ENCODE results near the gene BATF3. TPM values are rescaled to one million over a fixed set of nuclear protein-coding genes. Genes with fewer than 3 reads are reported as not detected.

The BATF3 gene
- total RNA-seq, 3 donors from 2014 or later (not counting 1 experiment from before 2014, with no cell fraction given): 0.25 to 3.6 (median 1.2) TPM

GRCh38 chr1:212689196-212689725, 10.4 kb downstream of the BATF3 start:
- H3K4me1 ChIP-seq (ENCODE audit: control insufficient read depth, insufficient read depth, low read length): peaks cover 18% of the 10 kb centered on the region

GRCh38 chr1:212688341-212689047, 11.1 kb downstream of the BATF3 start:
- H3K36me3 Mint-ChIP-seq: no peaks in the 10 kb centered on the region
- no peaks in the 10 kb centered on the region for H3K9me3 Mint-ChIP-seq
- no peak overlapping the region for H3K27ac ChIP-seq (ENCODE audit: low read length)
- no peaks in the 10 kb centered on the region for H3K36me3 ChIP-seq (ENCODE audit: control insufficient read depth, insufficient read depth, low read length)
- H3K4me3 ChIP-seq (ENCODE audit: low read length): no peak overlapping the region
- H3K4me1 Mint-ChIP-seq: peaks cover 12 to 20% of the 10 kb centered on the region in 2 donors
- peaks cover 11 to 36% of the 10 kb centered on the region in 2 donors for H3K27me3 Mint-ChIP-seq (ENCODE audit: low read depth in 2 of 2)
- ATAC-seq (no peak), DNase-seq (no peak)
- no peak for TF ChIP-seq CTCF (IDR thresholded peaks at IDR 0.05)
- peaks cover 16% of the 10 kb centered on the region for H3K27me3 ChIP-seq (ENCODE audit: control insufficient read depth, insufficient read depth, low read length)
- H3K4me3 Mint-ChIP-seq: no peak overlapping the region
- intact Hi-C loops (cut with micrococcal nuclease): no loop called here
- H3K9me3 ChIP-seq (ENCODE audit: control insufficient read depth, insufficient read depth, low read length): no peaks in the 10 kb centered on the region
- peaks cover 26% of the 10 kb centered on the region for H3K4me1 ChIP-seq (ENCODE audit: control insufficient read depth, insufficient read depth, low read length)
- no peak overlapping the region for H3K27ac Mint-ChIP-seq
- WGBS (ENCODE audit: insufficient coverage): 91% methylated on average over 6 of the region's 7 CpGs

More at GRCh38 chr1:212689196-212689725, 10.4 kb downstream of the BATF3 start:
- TF ChIP-seq CTCF (IDR thresholded peaks at IDR 0.05): no peak
- Mint-ChIP-seq H3K9me3 (no peaks in the 10 kb centered on the region), H3K36me3 (no peaks in the 10 kb centered on the region), H3K27ac (no peak overlapping the region), H3K4me3 (no peak overlapping the region), H3K27me3 (ENCODE audit: low read depth in 2 of 2) (peaks cover 4 to 34% of the 10 kb centered on the region in 2 donors), H3K4me1 (peaks cover 4 to 13% of the 10 kb centered on the region in 2 donors)
- WGBS (ENCODE audit: insufficient coverage): 86% methylated on average over 4 of the region's 5 CpGs
- intact Hi-C loops (cut with micrococcal nuclease): no loop called here
- Histone ChIP-seq H3K4me3 (ENCODE audit: low read length) (no peak overlapping the region), H3K36me3 (ENCODE audit: control insufficient read depth, insufficient read depth, low read length) (no peaks in the 10 kb centered on the region), H3K27me3 (ENCODE audit: control insufficient read depth, insufficient read depth, low read length) (peaks cover 19% of the 10 kb centered on the region), H3K9me3 (ENCODE audit: control insufficient read depth, insufficient read depth, low read length) (no peaks in the 10 kb centered on the region), H3K27ac (ENCODE audit: low read length) (no peak overlapping the region)
- ATAC-seq: no peak
- no peak for DNase-seq

GRCh38 chr1:212687811-212688210, 11.8 kb downstream of the BATF3 start:
- no peak for TF ChIP-seq CTCF (IDR thresholded peaks at IDR 0.05)
- Histone ChIP-seq H3K27me3 (ENCODE audit: control insufficient read depth, insufficient read depth, low read length) (peaks cover 16% of the 10 kb centered on the region), H3K36me3 (ENCODE audit: control insufficient read depth, insufficient read depth, low read length) (no peaks in the 10 kb centered on the region), H3K9me3 (ENCODE audit: control insufficient read depth, insufficient read depth, low read length) (no peaks in the 10 kb centered on the region), H3K4me1 (ENCODE audit: control insufficient read depth, insufficient read depth, low read length) (peaks cover 32% of the 10 kb centered on the region), H3K4me3 (ENCODE audit: low read length) (no peak overlapping the region), H3K27ac (ENCODE audit: low read length) (no peak overlapping the region)
- no peaks in the 10 kb centered on the region for H3K36me3 Mint-ChIP-seq
- no peak overlapping the region for H3K27ac Mint-ChIP-seq
- DNase-seq (no peak), ATAC-seq (no peak)
- 97% methylated on average over 2 of the region's 2 CpGs for WGBS (ENCODE audit: insufficient coverage)
- H3K9me3 Mint-ChIP-seq: no peaks in the 10 kb centered on the region
- peaks cover 18 to 41% of the 10 kb centered on the region in 2 donors for H3K27me3 Mint-ChIP-seq (ENCODE audit: low read depth in 2 of 2)
- H3K4me3 Mint-ChIP-seq: no peak overlapping the region
- H3K4me1 Mint-ChIP-seq: peaks cover 19 to 27% of the 10 kb centered on the region in 2 donors
- intact Hi-C loops (cut with micrococcal nuclease): no loop called here
